RPMI7951 (cell line): ENCODE measurements around the gene ELOB. TPM values are rescaled to one million over a fixed set of nuclear protein-coding genes. Genes with fewer than 3 reads are reported as not detected.

Source experiments
- total RNA-seq: library from RNA; depleted of rRNA; stranded (reverse); fragments of >200 nt; shearing (Covaris generic); gene quantifications from 2 replicates; pipeline ENCODE4 v1.2.3, GENCODE V29; 2014; rRNA removed

ELOB gene
- total RNA-seq, 1 experiment from 2014 or later, result 349 TPM

Other genes with a start within 250 kb of the ELOB start
- gene CEMP1, start 245.9 kb downstream of the ELOB start, total RNA-seq, result not detected in 2 replicates
- 8.2 and 9.4 TPM in 2 replicates for gene PDPK1, start 239.3 kb downstream of the ELOB start, total RNA-seq
- 39.7 and 55.6 TPM in 2 replicates for gene KCTD5, start 94.8 kb downstream of the ELOB start, total RNA-seq
- gene PRSS27, start 57.1 kb downstream of the ELOB start, total RNA-seq, result 0.29 and 1.1 TPM in 2 replicates
- 20.5 and 40.0 TPM in 2 replicates for gene SRRM2, start 24.6 kb downstream of the ELOB start, total RNA-seq
- not detected in 2 replicates for gene PRSS33, start 10.3 kb upstream of the ELOB start, total RNA-seq
- not detected in 2 replicates for gene PRSS41, start 21.2 kb upstream of the ELOB start, total RNA-seq
- not detected in 2 replicates for gene PRSS21, start 40.0 kb upstream of the ELOB start, total RNA-seq
- 0.88 and 1.2 TPM in 2 replicates for gene ZG16B, start 53.0 kb upstream of the ELOB start, total RNA-seq
- 0.72 and 0.78 TPM in 2 replicates for gene PRSS22, start 80.9 kb upstream of the ELOB start, total RNA-seq
- 70.4 and 91.8 TPM in 2 replicates for gene FLYWCH2, start 105.9 kb upstream of the ELOB start, total RNA-seq
- gene FLYWCH1, start 134.7 kb upstream of the ELOB start, total RNA-seq, result 7.9 and 13.5 TPM in 2 replicates
- 0.24 and 0.49 TPM in 2 replicates for gene KREMEN2, start 187.0 kb upstream of the ELOB start, total RNA-seq
- gene PAQR4, start 192.1 kb upstream of the ELOB start, total RNA-seq, result 9.5 and 11.4 TPM in 2 replicates
- gene PKMYT1, start 203.2 kb upstream of the ELOB start, total RNA-seq, result 27.3 and 33.5 TPM in 2 replicates
- not detected in 2 replicates for gene CLDN9, start 235.6 kb upstream of the ELOB start, total RNA-seq
- gene CLDN6, start 240.9 kb upstream of the ELOB start, total RNA-seq, result not detected in 2 replicates
- 184 and 304 TPM in 2 replicates for gene TNFRSF12A, start 243.1 kb upstream of the ELOB start, total RNA-seq
- gene HCFC1R1, start 246.7 kb upstream of the ELOB start, total RNA-seq, result 21.7 and 38.6 TPM in 2 replicates
- 16.1 and 20.8 TPM in 2 replicates for gene THOC6, start 246.8 kb upstream of the ELOB start, total RNA-seq